Naive B cell (primary cell): ENCODE measurements around the gene GOLGA6L10. TPM values are rescaled to one million over a fixed set of nuclear protein-coding genes. Genes with fewer than 3 reads are reported as not detected.
A peak's percentile ranks its signal among the peaks of the same experiment; 100 is the strongest.
"Not testable (repeated sequence)": the region's sequence is repeated elsewhere in the genome, so short reads cannot be mapped to it uniquely, and the experiment has no call there.

Experiments used
- ATAC-seq, 2 donors: fragments of 150-1000 bp; cut with Tn5 transposase; 2 replicates each; pipeline ENCODE4 v1.10.0; 2021; ENCODE audit warnings: low read depth in 2 of 2, mild to moderate bottlenecking in 2 of 2, moderate library complexity in 2 of 2
- DNase-seq: peaks from one replicate; pipeline ENCODE4 v3.0.0; 2022
- H3K27ac Mint-ChIP-seq, 6 donors: one replicate each; pipeline ENCODE4 v1.8.0; 2020 to 2022; ENCODE audit warnings: mild to moderate bottlenecking in 6 of 6, mixed read lengths in 6 of 6, moderate library complexity in 5 of 6, inconsistent platforms in 2 of 6
- H3K27me3 Mint-ChIP-seq, 3 donors: one replicate each; pipeline ENCODE4 v1.8.0; 2021 to 2022; ENCODE audit warnings: mixed read lengths in 3 of 3, mild to moderate bottlenecking in 1 of 3
- H3K36me3 Mint-ChIP-seq, 2 donors: one replicate each; pipeline ENCODE4 v1.8.0; 2020 to 2022; ENCODE audit warnings: mixed read lengths in 2 of 2, inconsistent platforms in 1 of 2, mild to moderate bottlenecking in 1 of 2
- H3K4me1 Mint-ChIP-seq, 3 donors: one replicate each; pipeline ENCODE4 v1.8.0; 2020 to 2022; ENCODE audit warnings: mixed read lengths in 3 of 3, inconsistent platforms in 1 of 3, mild to moderate bottlenecking in 1 of 3, moderate library complexity in 1 of 3
- H3K4me3 Mint-ChIP-seq, 8 donors: one replicate each; pipeline ENCODE4 v1.8.0; 2020 to 2022; ENCODE audit warnings: mild to moderate bottlenecking in 8 of 8, mixed read lengths in 8 of 8, moderate library complexity in 8 of 8, inconsistent platforms in 2 of 8
- H3K9me3 Mint-ChIP-seq, 7 donors: one replicate each; pipeline ENCODE4 v1.8.0; 2020 to 2022; ENCODE audit warnings: mixed read lengths in 7 of 7, mild to moderate bottlenecking in 5 of 7, inconsistent platforms in 2 of 7, moderate library complexity in 1 of 7
- polyA plus RNA-seq, 6 donors: library from polyadenylated mRNA; unstranded; fragments of 300-500 nt; fragmentation: Illumina TruSeq; gene quantifications; one replicate each; pipeline ENCODE4 v1.2.3, GENCODE V29; 2021; ENCODE audit warnings: low read depth in 6 of 6

Gene GOLGA6L10
- polyA plus RNA-seq, 6 donors from 2014 or later = 0.09 to 0.17 (median 0.13) TPM; not detected in 3

DNA sequence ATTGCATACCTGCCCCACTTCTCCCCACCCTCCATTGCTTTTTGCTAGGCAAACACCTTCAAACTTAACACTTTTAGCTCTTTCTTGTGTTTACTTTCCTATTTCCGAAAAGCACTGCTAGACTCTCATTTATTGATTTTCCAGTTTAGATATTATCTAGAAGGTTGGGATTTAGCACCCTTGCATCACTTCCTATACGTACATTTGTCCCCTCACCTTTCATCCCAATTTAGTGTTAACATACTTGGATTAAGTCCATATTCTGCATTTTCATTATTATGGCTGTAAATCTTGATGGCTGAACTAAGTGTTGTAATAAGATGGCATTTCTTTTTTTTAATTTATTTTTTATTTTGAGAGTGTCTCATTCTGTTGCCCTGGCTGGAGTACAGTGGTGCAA lies 39.5 kb downstream of the GOLGA6L10 start:
- no peak overlapping the region for H3K27ac Mint-ChIP-seq
- no peaks in the 10 kb centered on the region for H3K4me1 Mint-ChIP-seq
- H3K27me3 Mint-ChIP-seq = peaks cover 0 to 12% (median 8%) of the 10 kb centered on the region in 3 donors
- peaks cover 0 to 16% of the 10 kb centered on the region in 2 donors for H3K36me3 Mint-ChIP-seq
- peaks cover 4 to 14% (median 9%) of the 10 kb centered on the region in 7 donors for H3K9me3 Mint-ChIP-seq
- DNase-seq (no peak), ATAC-seq (no peak)
- H3K4me3 Mint-ChIP-seq = no peak overlapping the region

- Mint-ChIP-seq H3K36me3 (peaks cover 0 to 16% of the 10 kb centered on the region in 2 donors), H3K27me3 (peaks cover 0 to 12% (median under 1%) of the 10 kb centered on the region in 3 donors), H3K4me1 (no peaks in the 10 kb centered on the region), H3K9me3 (peaks cover 4 to 14% (median 9%) of the 10 kb centered on the region in 7 donors), H3K27ac (no peak overlapping the region), H3K4me3 (no peak overlapping the region)
- no peak for ATAC-seq
- no peak for DNase-seq
Observed at GRCh38 chr15:82307714-82308081, 41.6 kb downstream of the GOLGA6L10 start.

DNA sequence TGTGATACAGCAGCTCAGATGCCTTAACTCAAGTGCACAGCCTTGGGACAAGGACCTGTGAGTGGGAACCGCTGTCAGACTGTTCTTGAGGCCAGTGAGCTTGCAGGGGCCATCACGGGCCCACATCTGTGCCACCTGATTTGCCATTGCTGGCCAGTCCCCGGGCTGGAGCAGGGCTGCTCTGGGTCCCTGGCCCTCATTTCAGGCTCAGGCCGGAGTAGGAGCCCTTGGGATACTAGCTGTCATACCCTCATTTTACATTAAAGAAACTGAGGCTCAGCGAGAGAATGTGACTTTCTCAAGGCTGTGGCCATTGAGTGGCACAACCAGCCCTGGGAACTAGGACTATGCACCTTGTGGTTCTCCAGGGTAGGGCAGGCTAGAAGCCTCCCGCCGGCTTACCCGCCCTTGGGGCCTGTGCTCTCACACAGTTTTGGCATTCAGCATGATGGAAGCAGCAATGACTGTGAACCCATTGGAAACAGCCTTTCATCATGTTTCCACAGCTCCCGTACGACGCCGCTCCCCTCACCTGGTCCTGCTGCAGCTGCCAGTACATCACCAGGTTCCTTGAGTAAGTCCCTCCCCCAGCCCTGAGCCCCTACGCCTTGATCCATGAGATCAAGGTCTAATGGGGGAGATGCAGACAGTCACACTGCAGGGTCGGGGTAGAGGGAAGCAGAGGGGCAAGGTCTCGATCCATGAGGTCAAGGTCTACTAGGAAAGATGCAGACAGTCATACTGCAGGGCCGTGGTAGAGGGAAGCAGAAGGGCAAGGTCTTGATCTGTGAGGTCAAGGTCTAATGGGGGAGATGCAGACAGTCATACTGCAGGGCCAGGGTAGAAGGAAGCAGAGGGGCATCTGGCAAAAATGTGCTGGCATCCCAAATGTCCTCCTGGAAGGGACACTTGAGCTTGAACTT lies 42.2 kb downstream of the GOLGA6L10 start:
- ATAC-seq = no peak
- Mint-ChIP-seq H3K36me3 (peaks cover 0 to 16% of the 10 kb centered on the region in 2 donors), H3K27ac (no peak overlapping the region), H3K27me3 (peaks cover 0 to 12% (median 0%) of the 10 kb centered on the region in 3 donors), H3K4me3 (no peak overlapping the region), H3K4me1 (no peaks in the 10 kb centered on the region), H3K9me3 (peaks cover 4 to 14% (median 9%) of the 10 kb centered on the region in 7 donors)
- DNase-seq = no peak

- no peak overlapping the region for H3K4me3 Mint-ChIP-seq
- H3K36me3 Mint-ChIP-seq = peaks cover 0 to 6% of the 10 kb centered on the region in 2 donors
- DNase-seq (no peak), ATAC-seq (no peak)
- peak overlapping the region in 1 of 6 donors; percentile 42 for H3K27ac Mint-ChIP-seq
- H3K4me1 Mint-ChIP-seq = no peaks in the 10 kb centered on the region
- H3K27me3 Mint-ChIP-seq = peaks cover 0 to 11% (median 0%) of the 10 kb centered on the region in 3 donors
- H3K9me3 Mint-ChIP-seq = peaks cover 3 to 5% (median 4%) of the 10 kb centered on the region in 7 donors
Observed at GRCh38 chr15:82305621-82306048, 43.6 kb downstream of the GOLGA6L10 start.

GRCh38 chr15:82304778-82305090 lies 44.5 kb downstream of the GOLGA6L10 start:
- H3K9me3 Mint-ChIP-seq = no peaks in the 10 kb centered on the region
- no peaks in the 10 kb centered on the region for H3K4me1 Mint-ChIP-seq
- H3K27me3 Mint-ChIP-seq = peaks cover 0 to 7% (median 0%) of the 10 kb centered on the region in 3 donors
- H3K27ac Mint-ChIP-seq = no peak overlapping the region
- DNase-seq = no peak
- no peak overlapping the region for H3K4me3 Mint-ChIP-seq
- no peak for ATAC-seq
- no peaks in the 10 kb centered on the region for H3K36me3 Mint-ChIP-seq

GRCh38 chr15:82303956-82304777 lies 45.1 kb downstream of the GOLGA6L10 start:
- Mint-ChIP-seq H3K9me3 (no peaks in the 10 kb centered on the region), H3K36me3 (no peaks in the 10 kb centered on the region), H3K27me3 (peaks cover 0 to 7% (median 0%) of the 10 kb centered on the region in 3 donors), H3K4me3 (peak overlapping the region in 1 of 8 donors; percentile 60), H3K4me1 (no peaks in the 10 kb centered on the region), H3K27ac (no peak overlapping the region)
- ATAC-seq (no peak), DNase-seq (no peak)

DNA sequence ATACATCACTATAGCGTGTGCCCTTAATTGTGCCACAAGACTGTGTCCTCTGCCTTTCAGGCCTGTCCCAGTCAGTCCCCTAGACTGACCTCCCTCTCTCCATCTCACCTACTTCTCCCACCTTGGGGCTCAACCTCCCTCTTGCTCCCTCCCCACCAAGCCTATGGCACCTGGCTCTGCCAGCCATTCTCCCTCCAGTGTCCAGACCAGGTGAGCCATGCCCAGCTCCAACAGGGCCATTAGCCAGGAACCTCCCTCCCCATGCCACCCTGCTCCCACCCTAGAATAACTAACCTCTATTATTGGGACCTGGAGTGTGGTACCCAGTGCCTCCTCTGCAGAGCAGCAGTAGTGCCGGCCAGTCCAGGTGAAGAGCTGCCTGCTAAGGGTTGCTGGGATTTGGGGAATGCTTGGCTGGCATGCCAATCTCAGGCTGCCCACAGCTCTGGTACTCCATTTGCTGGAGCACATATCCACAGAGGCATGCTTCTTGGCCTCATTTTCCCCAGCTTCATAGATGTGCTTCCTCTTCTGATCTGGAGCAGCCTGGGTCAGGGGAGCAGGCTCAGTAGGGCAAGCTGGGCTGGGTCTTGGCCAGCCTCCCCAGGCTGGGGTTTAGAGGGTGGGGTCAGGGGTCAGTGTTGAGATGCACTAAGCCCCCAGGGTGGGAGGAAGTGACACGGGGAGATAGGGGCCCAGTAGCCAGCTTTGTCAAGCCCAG lies 47.8 kb downstream of the GOLGA6L10 start:
- H3K27ac Mint-ChIP-seq = peak overlapping the region in 1 of 6 donors; percentile 42
- no peak for ATAC-seq
- peaks cover 0 to 7% (median 4%) of the 10 kb centered on the region in 3 donors for H3K4me1 Mint-ChIP-seq
- no peak for DNase-seq
- no peaks in the 10 kb centered on the region for H3K36me3 Mint-ChIP-seq
- H3K27me3 Mint-ChIP-seq = peaks cover 0 to 6% (median 6%) of the 10 kb centered on the region in 3 donors
- no peaks in the 10 kb centered on the region for H3K9me3 Mint-ChIP-seq
- peak overlapping the region in 2 of 8 donors; percentile 59 to 62 for H3K4me3 Mint-ChIP-seq

- Mint-ChIP-seq H3K9me3 (no peaks in the 10 kb centered on the region), H3K4me3 (no peak overlapping the region)
Observed at GRCh38 chr15:82300883-82301282, 48.4 kb downstream of the GOLGA6L10 start.

DNA sequence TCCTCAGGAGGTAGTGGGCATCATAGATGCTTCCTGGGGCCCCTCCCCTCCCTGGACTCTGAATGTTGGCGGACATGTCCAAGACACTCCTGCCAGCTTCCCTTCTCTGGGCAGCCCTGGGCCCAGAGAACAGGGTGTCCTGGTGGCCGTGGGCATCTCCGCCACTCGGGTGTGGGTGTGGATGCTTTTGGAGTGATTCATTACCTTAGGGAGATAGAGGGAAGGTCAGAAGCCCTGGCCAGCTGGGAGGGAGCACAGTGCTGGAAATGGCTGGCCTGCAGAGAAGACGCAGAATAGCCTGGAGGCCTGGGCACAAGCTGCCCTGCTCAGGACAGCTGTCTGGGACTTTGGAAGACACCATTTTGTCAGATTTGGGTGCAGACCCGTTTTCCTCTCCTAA lies 48.9 kb downstream of the GOLGA6L10 start:
- H3K4me1 Mint-ChIP-seq, DNase-seq, H3K27me3 Mint-ChIP-seq, H3K9me3 Mint-ChIP-seq, H3K36me3 Mint-ChIP-seq, ATAC-seq, H3K4me3 Mint-ChIP-seq, H3K27ac Mint-ChIP-seq: not testable (repeated sequence)

More at GRCh38 chr15:82300883-82301282, 48.4 kb downstream of the GOLGA6L10 start:
- no peak for DNase-seq
- Mint-ChIP-seq H3K4me1 (peaks cover 0 to 7% (median 4%) of the 10 kb centered on the region in 3 donors), H3K36me3 (no peaks in the 10 kb centered on the region), H3K27me3 (peaks cover 0 to 6% (median 6%) of the 10 kb centered on the region in 3 donors), H3K27ac (no peak overlapping the region)
- no peak for ATAC-seq

- not testable (repeated sequence) for ATAC-seq
Observed at GRCh38 chr15:82299511-82299914, 49.8 kb downstream of the GOLGA6L10 start.

GRCh38 chr15:82298520-82298919 lies 50.8 kb downstream of the GOLGA6L10 start:
- Mint-ChIP-seq H3K27ac (peak overlapping the region in 1 of 6 donors; percentile 37), H3K9me3 (no peaks in the 10 kb centered on the region), H3K4me1 (peaks cover 0 to 7% (median 4%) of the 10 kb centered on the region in 3 donors), H3K4me3 (peak overlapping the region in 6 of 8 donors; percentile 12 to 66 (median 58)), H3K36me3 (no peaks in the 10 kb centered on the region), H3K27me3 (peaks cover 0 to 6% (median 6%) of the 10 kb centered on the region in 3 donors)
- peak; percentile 80 to 82 for ATAC-seq
- peak; percentile 24 for DNase-seq

More at GRCh38 chr15:82299511-82299914, 49.8 kb downstream of the GOLGA6L10 start:
- DNase-seq, H3K9me3 Mint-ChIP-seq, H3K4me3 Mint-ChIP-seq, H3K27me3 Mint-ChIP-seq, H3K27ac Mint-ChIP-seq, H3K4me1 Mint-ChIP-seq, H3K36me3 Mint-ChIP-seq: not testable (repeated sequence)

GRCh38 chr15:82298032-82298431 lies 51.2 kb downstream of the GOLGA6L10 start:
- DNase-seq (no peak), ATAC-seq (no peak)
- peak overlapping the region in 1 of 6 donors; percentile 71 for H3K27ac Mint-ChIP-seq
- peak overlapping the region in 6 of 8 donors; percentile 1 to 60 (median 50) for H3K4me3 Mint-ChIP-seq
- peaks cover 0 to 6% (median 6%) of the 10 kb centered on the region in 3 donors for H3K27me3 Mint-ChIP-seq
- H3K9me3 Mint-ChIP-seq = no peaks in the 10 kb centered on the region
- H3K36me3 Mint-ChIP-seq = no peaks in the 10 kb centered on the region
- peaks cover 0 to 7% (median 4%) of the 10 kb centered on the region in 3 donors for H3K4me1 Mint-ChIP-seq

- Mint-ChIP-seq H3K4me1 (peaks cover 0 to 7% (median 4%) of the 10 kb centered on the region in 3 donors), H3K36me3 (no peaks in the 10 kb centered on the region), H3K4me3 (peak overlapping the region in 7 of 8 donors; percentile 4 to 68 (median 54)), H3K27me3 (peaks cover 0 to 6% (median 6%) of the 10 kb centered on the region in 3 donors), H3K9me3 (no peaks in the 10 kb centered on the region), H3K27ac (peak overlapping the region in 2 of 6 donors; percentile 71 to 84)
- DNase-seq (no peak), ATAC-seq (no peak)
Observed at GRCh38 chr15:82297546-82297945, 51.7 kb downstream of the GOLGA6L10 start.
